ENCODE results near the gene HMG20A.
"Not testable (repeated sequence)": the region's sequence is repeated elsewhere in the genome, so short reads cannot be mapped to it uniquely, and the experiment has no call there.

HMG20A gene

GRCh38 chr15:77420610-77421369, at the start of gene HMG20A:
Gene HMG20A, plus strand, starts transcription at chr15:77420888. Its CDS starts 37,520 bp downstream, at chr15:77458408.
- peak; percentile 44 for DNase-seq (ENCODE audit: low read depth)

GRCh38 chr15:77371850-77372563, 48.7 kb upstream of the HMG20A start:
- no peak for DNase-seq (ENCODE audit: low read depth)

GRCh38 chr15:77373441-77373840, 47.2 kb upstream of the HMG20A start:
- no peak for DNase-seq (ENCODE audit: low read depth)

GRCh38 chr15:77375133-77375532, 45.6 kb upstream of the HMG20A start:
- no peak for DNase-seq (ENCODE audit: low read depth)

GRCh38 chr15:77376770-77377169, 43.9 kb upstream of the HMG20A start:
- DNase-seq (ENCODE audit: low read depth), result no peak

- DNase-seq (ENCODE audit: low read depth), result no peak
Measured at GRCh38 chr15:77380033-77380432, 40.7 kb upstream of the HMG20A start.

- DNase-seq (ENCODE audit: low read depth), result no peak
Measured at GRCh38 chr15:77384086-77384485, 36.6 kb upstream of the HMG20A start.

GRCh38 chr15:77384589-77385359, 35.9 kb upstream of the HMG20A start:
- DNase-seq (ENCODE audit: low read depth), result no peak

GRCh38 chr15:77386626-77387025, 34.1 kb upstream of the HMG20A start:
- no peak for DNase-seq (ENCODE audit: low read depth)

- DNase-seq (ENCODE audit: low read depth), result no peak
Measured at GRCh38 chr15:77387365-77388105, 33.2 kb upstream of the HMG20A start.

- DNase-seq (ENCODE audit: low read depth), result no peak
Measured at GRCh38 chr15:77391372-77391951, 29.2 kb upstream of the HMG20A start.

GRCh38 chr15:77392762-77393470, 27.8 kb upstream of the HMG20A start:
- DNase-seq (ENCODE audit: low read depth), result no peak

GRCh38 chr15:77393471-77393840, 27.2 kb upstream of the HMG20A start:
- DNase-seq (ENCODE audit: low read depth), result no peak

- no peak for DNase-seq (ENCODE audit: low read depth)
Measured at GRCh38 chr15:77395013-77395774, 25.5 kb upstream of the HMG20A start.

GRCh38 chr15:77396692-77397091, 24.0 kb upstream of the HMG20A start:
- DNase-seq (ENCODE audit: low read depth), result no peak

GRCh38 chr15:77398927-77399326, 21.8 kb upstream of the HMG20A start:
- no peak for DNase-seq (ENCODE audit: low read depth)

GRCh38 chr15:77400258-77400657, 20.4 kb upstream of the HMG20A start:
- DNase-seq (ENCODE audit: low read depth), result no peak

GRCh38 chr15:77402740-77403379, 17.8 kb upstream of the HMG20A start:
- no peak for DNase-seq (ENCODE audit: low read depth)

- not testable (repeated sequence) for DNase-seq (ENCODE audit: low read depth)
Measured at GRCh38 chr15:77406173-77406759, 14.4 kb upstream of the HMG20A start.

Measured in stimulated activated CD8-positive, alpha-beta memory T cell treated with anti-CD3 and anti-CD28 coated beads, Interleukin-4, amount 100 ng/mL, for 24 hours (primary cell).